ENCODE results near the gene EPHA7. TPM values are rescaled to one million over a fixed set of nuclear protein-coding genes. Genes with fewer than 3 reads are reported as not detected.

Gene EPHA7
- total and polyA plus RNA-seq, 12 donors, result under 0.01 to 1.3 (median 0.14) TPM; not detected in 1

DNA sequence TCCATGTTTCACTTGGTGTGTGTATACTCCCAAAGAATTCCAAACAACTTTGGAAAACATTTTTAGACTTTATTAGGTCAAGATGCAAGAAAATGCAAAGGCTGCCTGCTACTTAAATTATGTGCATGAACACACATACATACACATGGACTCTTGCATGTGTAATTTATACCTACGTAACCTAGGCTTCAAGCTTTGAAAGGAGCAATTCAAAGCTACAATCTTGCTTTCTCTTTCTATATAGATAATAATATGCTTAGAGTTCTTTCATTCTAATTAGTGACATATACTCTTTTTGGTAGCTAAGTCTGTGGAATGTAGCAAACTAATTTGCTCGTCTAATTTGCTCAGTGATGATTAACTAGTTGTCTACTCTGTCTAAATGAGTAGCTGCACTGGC is 146.5 kb downstream of the EPHA7 start:
- Histone ChIP-seq H3K4me3 (no peak overlapping the region), H3K27ac (no peak overlapping the region), H3K9me3 (replicated peaks in 1 of 3) (no peaks in the 10 kb centered on the region), H3K36me3 (replicated peaks in 1 of 2) (no peaks in the 10 kb centered on the region), H3K4me1 (replicated peaks in 1 of 2) (no peaks in the 10 kb centered on the region), H3K27me3 (no peaks in the 10 kb centered on the region)
- intact Hi-C loops (cut with DNase I), result no loop called here
- 61 to 70% (median 65%) methylated on average over 2 of the region's 2 CpGs for WGBS, 4 donors
- DNase-seq, result no peak
- TF ChIP-seq POLR2A (IDR thresholded peaks at IDR 0.05), result no peak
- TF ChIP-seq, protein P1, sequence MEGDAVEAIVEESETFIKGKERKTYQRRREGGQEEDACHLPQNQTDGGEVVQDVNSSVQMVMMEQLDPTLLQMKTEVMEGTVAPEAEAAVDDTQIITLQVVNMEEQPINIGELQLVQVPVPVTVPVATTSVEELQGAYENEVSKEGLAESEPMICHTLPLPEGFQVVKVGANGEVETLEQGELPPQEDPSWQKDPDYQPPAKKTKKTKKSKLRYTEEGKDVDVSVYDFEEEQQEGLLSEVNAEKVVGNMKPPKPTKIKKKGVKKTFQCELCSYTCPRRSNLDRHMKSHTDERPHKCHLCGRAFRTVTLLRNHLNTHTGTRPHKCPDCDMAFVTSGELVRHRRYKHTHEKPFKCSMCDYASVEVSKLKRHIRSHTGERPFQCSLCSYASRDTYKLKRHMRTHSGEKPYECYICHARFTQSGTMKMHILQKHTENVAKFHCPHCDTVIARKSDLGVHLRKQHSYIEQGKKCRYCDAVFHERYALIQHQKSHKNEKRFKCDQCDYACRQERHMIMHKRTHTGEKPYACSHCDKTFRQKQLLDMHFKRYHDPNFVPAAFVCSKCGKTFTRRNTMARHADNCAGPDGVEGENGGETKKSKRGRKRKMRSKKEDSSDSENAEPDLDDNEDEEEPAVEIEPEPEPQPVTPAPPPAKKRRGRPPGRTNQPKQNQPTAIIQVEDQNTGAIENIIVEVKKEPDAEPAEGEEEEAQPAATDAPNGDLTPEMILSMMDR (IDR thresholded peaks at IDR 0.05), result no peak

DNA sequence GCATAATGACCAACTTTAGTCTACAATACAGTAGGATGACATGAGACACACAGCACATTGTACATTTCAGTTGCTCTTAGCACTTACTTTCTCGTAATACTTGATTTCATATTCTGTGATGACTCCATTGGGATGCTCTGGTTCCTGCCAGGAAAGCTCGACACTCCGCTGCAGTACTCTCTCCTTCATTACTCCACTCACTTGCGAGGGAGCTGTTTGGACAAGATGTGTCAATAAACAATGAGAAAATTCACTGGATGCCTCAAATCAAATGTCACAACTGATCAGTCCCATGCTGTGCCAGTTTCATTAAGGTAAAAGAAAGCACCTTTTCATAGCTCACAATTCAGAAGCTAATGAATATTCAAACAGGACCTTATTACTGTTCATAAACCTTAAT is 147.1 kb downstream of the EPHA7 start:
- WGBS, 4 donors, result 81 to 91% (median 86%) methylated on average over 4 of the region's 4 CpGs
- Histone ChIP-seq H3K4me1 (replicated peaks in 1 of 2) (no peaks in the 10 kb centered on the region), H3K9me3 (replicated peaks in 1 of 3) (no peaks in the 10 kb centered on the region), H3K36me3 (replicated peaks in 1 of 2) (no peaks in the 10 kb centered on the region), H3K27me3 (no peaks in the 10 kb centered on the region), H3K27ac (no peak overlapping the region), H3K4me3 (no peak overlapping the region)
- no peak for DNase-seq
- intact Hi-C loops (cut with DNase I), result no loop called here
- TF ChIP-seq, protein P1 (IDR thresholded peaks at IDR 0.05), result no peak
- TF ChIP-seq POLR2A (IDR thresholded peaks at IDR 0.05), result no peak

DNA sequence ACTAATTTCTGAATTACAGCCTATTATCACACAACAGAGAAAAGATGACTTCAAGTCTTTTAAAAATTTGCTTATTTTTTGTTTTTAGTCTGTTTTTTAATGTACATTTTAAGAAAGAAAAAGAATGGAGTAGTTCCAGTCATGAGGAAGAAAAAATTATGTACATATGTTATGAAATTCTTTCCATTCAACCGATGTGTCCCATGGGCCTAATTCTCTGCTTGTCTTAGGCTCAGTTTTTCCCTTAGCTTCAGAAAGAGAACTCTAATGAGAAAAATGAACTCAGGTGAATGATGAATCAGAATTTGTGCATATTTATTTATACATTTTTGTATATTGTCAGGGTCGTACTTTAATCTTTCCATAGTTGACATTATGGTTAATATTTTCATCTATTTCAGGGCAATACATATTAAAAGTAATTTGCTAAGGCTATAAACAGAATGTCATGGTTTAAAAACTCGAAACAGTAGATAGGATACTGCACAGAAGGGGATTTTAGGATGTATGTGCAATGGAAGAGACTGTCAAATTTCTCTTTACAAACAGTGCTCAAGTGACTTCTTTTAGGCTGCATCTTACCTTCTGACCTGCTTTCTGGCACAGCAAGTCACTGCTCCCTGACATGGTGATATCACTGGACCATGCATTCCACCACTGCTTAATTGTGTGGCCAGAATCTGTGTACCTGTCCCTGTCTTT is 153.1 kb downstream of the EPHA7 start:
- Histone ChIP-seq H3K36me3 (replicated peaks in 1 of 2) (no peaks in the 10 kb centered on the region), H3K27me3 (no peaks in the 10 kb centered on the region), H3K9me3 (replicated peaks in 1 of 3) (no peaks in the 10 kb centered on the region), H3K27ac (no peak overlapping the region), H3K4me1 (replicated peaks in 1 of 2) (no peaks in the 10 kb centered on the region), H3K4me3 (no peak overlapping the region)
- TF ChIP-seq, protein P1 (IDR thresholded peaks at IDR 0.05), result no peak
- no peak for TF ChIP-seq POLR2A (IDR thresholded peaks at IDR 0.05)
- no peak for DNase-seq
- 62 to 74% (median 67%) methylated on average over 3 of the region's 3 CpGs for WGBS, 4 donors
- intact Hi-C loops (cut with DNase I), result no loop called here

DNA sequence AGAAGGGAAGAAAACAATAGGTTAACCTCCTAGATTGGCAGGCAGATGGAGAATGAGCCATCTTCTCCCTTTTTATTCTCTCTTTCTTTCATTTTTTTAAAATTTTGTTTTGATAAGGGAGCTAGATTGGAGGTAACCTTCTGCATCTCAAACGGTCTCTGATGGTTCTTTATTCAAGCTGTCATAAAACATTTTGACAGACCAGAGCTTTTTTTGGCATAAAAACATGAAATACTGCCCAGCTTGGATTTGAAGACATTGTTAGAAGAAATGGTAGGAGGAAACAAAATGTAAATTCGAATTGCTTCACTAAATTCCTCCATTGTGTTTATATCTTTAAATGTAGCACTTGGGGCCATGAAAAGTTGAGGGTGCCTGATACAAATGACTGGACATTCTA is 158.5 kb downstream of the EPHA7 start:
- H3K27me3 ChIP-seq, result no peaks in the 10 kb centered on the region
- TF ChIP-seq, protein P1 (IDR thresholded peaks at IDR 0.05), result no peak
- TF ChIP-seq POLR2A (IDR thresholded peaks at IDR 0.05), result no peak
- no peaks in the 10 kb centered on the region for H3K36me3 ChIP-seq (replicated peaks in 1 of 2)
- 26 to 31% (median 27%) methylated on average over 2 of the region's 2 CpGs for WGBS, 4 donors
- no peaks in the 10 kb centered on the region for H3K9me3 ChIP-seq (replicated peaks in 1 of 3)
- no peak overlapping the region for H3K4me3 ChIP-seq
- no peaks in the 10 kb centered on the region for H3K4me1 ChIP-seq (replicated peaks in 1 of 2)
- intact Hi-C loops (cut with DNase I), result no loop called here
- no peak overlapping the region for H3K27ac ChIP-seq
- no peak for DNase-seq
